Neutrophil (primary cell): ENCODE results near the gene MID1.

Source experiments
- H3K27ac ChIP-seq: fragments of 200-600 bp; sonication (generic); 2 replicates; pipeline ENCODE4 v1.5.1; 2016; ENCODE audit warnings: mild to moderate bottlenecking, moderate library complexity
- H3K27me3 ChIP-seq: fragments of 200-600 bp; sonication (generic); 2 replicates; pipeline ENCODE4 v1.6.0; 2016; ENCODE audit warnings: mild to moderate bottlenecking
- H3K36me3 ChIP-seq: fragments of 200-600 bp; sonication (generic); 2 replicates; pipeline ENCODE4 v1.5.1; 2017
- H3K4me1 ChIP-seq, 2 experiments: fragments of 200-600 bp in 1 of 2; sonication (generic) in 1 of 2; 1 replicate in 1 of 2; 2 replicates in 1 of 2; pipeline versions ENCODE4 v1.5.1 to v1.6.1; 2013 to 2016; ENCODE audit warnings: low read depth in 1 of 2, low read length in 1 of 2, mild to moderate bottlenecking in 1 of 2, moderate library complexity in 1 of 2; ENCODE audit not compliant: control insufficient read depth in 1 of 2, insufficient read depth in 1 of 2
- H3K4me3 ChIP-seq, 2 experiments: fragments of 200-600 bp in 1 of 2; sonication (generic) in 1 of 2; 1 replicate in 1 of 2; 2 replicates in 1 of 2; pipeline ENCODE4 v1.5.1; 2013 to 2016; ENCODE audit warnings: low read depth in 1 of 2, low read length in 1 of 2, mild to moderate bottlenecking in 1 of 2, moderate library complexity in 1 of 2
- H3K9me3 ChIP-seq: fragments of 200-600 bp; sonication (generic); 2 replicates; pipeline ENCODE4 v1.5.1; 2016
- TF ChIP-seq, protein P1 (sequence below): fragments of 200-600 bp; sonication (generic); IDR thresholded peaks from 2 replicates; pipeline ENCODE4 v1.5.1; 2016; ENCODE audit warnings: antibody characterized with exemption

MID1 gene

DNA sequence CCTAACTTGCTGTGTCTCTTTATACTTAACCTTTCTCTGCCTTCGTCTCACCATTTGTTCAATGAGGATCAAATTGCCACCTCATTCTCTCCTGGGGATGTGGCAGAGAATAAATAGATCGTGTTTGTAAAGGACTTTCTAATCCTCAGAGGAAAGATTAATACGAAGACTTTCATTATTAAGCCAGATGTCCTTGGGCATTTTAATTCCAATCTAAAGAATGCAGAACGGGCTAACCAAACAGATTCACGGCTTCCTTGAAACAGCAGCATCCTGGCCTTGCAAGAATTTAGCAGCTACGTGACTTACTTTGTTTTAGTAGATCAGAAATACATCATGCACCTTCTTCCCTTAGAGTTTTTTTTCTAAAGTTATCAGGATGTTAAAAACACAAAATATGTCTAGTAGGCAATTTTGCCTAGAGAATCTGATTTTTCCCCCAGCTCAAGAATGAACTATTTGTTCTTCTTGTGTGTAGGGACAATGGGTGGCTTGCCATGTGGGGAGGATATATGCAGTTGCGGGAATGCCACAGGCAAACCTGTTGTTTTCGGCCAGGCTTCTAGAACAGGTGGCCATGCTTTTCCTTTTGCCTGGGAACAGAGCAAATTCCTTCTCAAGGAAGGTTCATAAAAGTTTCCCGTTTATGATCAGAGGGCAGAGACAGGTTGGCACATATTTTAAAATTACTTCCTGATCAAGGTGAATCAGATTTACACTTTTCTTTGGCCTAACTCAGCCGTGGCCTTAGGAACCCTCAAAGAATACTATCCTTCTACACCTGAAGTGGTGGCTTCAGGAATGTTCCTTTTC is 3.0 kb downstream of the MID1 start:
- no peak overlapping the region for H3K27ac ChIP-seq
- no peaks in the 10 kb centered on the region for H3K36me3 ChIP-seq
- TF ChIP-seq, protein P1, sequence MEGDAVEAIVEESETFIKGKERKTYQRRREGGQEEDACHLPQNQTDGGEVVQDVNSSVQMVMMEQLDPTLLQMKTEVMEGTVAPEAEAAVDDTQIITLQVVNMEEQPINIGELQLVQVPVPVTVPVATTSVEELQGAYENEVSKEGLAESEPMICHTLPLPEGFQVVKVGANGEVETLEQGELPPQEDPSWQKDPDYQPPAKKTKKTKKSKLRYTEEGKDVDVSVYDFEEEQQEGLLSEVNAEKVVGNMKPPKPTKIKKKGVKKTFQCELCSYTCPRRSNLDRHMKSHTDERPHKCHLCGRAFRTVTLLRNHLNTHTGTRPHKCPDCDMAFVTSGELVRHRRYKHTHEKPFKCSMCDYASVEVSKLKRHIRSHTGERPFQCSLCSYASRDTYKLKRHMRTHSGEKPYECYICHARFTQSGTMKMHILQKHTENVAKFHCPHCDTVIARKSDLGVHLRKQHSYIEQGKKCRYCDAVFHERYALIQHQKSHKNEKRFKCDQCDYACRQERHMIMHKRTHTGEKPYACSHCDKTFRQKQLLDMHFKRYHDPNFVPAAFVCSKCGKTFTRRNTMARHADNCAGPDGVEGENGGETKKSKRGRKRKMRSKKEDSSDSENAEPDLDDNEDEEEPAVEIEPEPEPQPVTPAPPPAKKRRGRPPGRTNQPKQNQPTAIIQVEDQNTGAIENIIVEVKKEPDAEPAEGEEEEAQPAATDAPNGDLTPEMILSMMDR: no peak
- no peaks in the 10 kb centered on the region for H3K9me3 ChIP-seq
- no peaks in the 10 kb centered on the region for H3K4me1 ChIP-seq
- no peak overlapping the region for H3K4me3 ChIP-seq
- H3K27me3 ChIP-seq: peaks cover 68% of the 10 kb centered on the region

DNA sequence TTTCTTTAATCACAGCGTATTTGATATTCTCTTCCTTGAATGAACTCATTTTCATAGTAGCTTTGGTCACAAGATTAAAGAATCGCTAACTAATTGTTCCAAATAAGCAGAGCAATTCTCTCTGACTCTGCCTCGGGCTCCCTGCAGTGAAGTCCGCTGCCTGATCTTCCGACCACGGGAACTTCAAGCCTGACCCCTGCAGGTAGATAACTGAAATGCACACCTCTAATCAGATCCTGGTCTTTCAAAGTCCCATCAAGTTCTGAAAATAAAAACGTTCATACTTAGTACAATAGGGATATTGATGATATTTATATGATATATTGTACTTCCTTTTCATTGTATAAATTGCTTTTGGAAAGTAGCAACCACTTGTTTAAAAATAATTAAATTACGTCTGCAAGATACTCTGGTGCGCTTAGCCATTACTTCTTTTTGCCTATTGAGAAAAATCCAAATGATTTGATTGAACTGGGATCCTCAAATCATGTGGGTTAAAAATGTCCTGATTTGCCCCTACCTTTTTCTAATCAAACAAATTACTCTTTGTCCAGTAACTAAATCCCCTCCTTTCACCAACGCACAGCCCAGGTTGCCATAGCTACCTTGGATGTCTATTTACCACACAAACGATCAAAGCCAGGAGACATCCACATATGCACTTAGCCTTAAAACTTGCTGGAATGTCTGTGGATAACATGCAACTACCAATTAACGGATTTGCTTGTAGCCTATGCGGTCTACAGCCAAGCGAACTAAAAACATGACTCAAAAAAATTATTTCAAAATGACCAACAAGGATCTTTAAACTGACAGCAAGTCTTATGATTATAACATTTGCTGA is 4.2 kb downstream of the MID1 start:
- Histone ChIP-seq H3K4me1 (no peaks in the 10 kb centered on the region), H3K36me3 (no peaks in the 10 kb centered on the region), H3K27ac (no peak overlapping the region), H3K4me3 (no peak overlapping the region), H3K27me3 (peaks cover 56% of the 10 kb centered on the region), H3K9me3 (no peaks in the 10 kb centered on the region)
- TF ChIP-seq, protein P1: peak; percentile 23

DNA sequence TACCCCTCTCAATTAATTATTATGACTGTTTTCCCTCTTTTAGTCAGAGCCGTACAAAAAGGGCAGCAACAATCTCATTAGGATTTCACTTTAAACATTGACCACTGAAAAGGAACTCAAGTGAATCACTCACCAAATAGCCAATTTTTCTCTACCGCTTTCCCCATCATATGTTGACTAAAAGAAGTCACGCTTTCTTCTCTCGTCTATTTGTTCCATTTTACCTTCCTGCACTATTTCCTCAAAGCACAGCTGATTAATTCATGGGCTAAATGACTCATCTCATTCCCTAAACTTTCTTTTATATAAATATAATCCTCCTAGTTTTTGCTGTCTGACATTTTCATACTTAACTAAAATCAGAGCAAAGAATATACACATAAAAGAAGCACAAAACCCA is 8.2 kb downstream of the MID1 start:
- peaks cover 16% of the 10 kb centered on the region for H3K27me3 ChIP-seq
- no peak overlapping the region for H3K27ac ChIP-seq
- no peak overlapping the region for H3K4me3 ChIP-seq
- H3K4me1 ChIP-seq: no peaks in the 10 kb centered on the region
- no peaks in the 10 kb centered on the region for H3K9me3 ChIP-seq
- TF ChIP-seq, protein P1: no peak
- no peaks in the 10 kb centered on the region for H3K36me3 ChIP-seq

DNA sequence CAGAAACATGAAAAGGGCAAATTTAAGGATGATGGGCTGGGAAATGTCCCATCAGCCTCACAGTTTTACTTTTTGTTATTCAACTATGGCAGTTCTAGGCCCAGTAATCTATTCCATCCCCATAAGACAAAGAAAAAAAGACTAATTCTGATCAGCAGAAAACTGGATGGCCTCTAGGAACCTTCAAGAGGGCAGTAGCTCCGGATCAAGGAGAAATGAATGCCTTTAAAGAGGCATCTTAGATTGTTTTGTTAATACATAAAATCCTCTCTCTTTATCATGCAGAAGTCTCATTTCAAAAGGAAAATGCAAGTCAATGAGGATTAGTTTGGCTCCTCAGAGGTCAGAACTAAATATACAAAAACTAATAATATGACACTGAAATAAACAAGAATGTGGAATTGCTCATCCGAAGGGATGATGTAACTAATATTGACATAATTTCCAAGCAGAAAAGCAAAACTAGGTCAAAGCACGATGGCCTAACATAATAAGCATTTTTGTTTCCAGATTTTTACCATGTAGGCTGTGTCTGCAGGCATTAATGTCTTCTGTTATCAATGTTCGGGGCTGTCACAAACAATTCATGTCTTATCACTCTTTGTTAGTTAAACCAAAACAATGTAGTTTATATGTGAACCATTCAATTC is 8.8 kb downstream of the MID1 start:
- TF ChIP-seq, protein P1: no peak
- peaks cover 12% of the 10 kb centered on the region for H3K27me3 ChIP-seq
- no peak overlapping the region for H3K4me3 ChIP-seq
- no peaks in the 10 kb centered on the region for H3K36me3 ChIP-seq
- no peaks in the 10 kb centered on the region for H3K9me3 ChIP-seq
- no peak overlapping the region for H3K27ac ChIP-seq
- H3K4me1 ChIP-seq: no peaks in the 10 kb centered on the region

DNA sequence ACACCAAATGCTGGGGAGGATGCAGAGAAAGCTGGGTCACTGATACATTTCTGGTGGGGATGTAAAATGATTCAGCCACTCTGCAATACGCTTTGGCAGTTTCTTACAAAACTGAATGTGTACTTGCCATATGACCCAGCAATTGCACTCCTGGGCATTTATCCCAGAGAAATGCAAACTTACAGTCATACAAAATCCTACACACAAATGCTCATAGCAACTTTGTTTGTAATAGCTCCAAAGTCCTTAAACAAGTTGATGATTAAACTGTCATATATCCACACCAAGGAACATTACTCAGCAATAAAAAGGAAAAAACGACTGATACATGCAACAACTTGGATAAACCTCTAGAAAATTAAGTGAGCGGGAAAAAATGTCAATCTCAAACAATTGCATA is 12.3 kb downstream of the MID1 start:
- H3K27ac ChIP-seq: no peak overlapping the region
- H3K36me3 ChIP-seq: no peaks in the 10 kb centered on the region
- TF ChIP-seq, protein P1: no peak
- H3K27me3 ChIP-seq: no peaks in the 10 kb centered on the region
- H3K4me1 ChIP-seq: no peaks in the 10 kb centered on the region
- H3K4me3 ChIP-seq: no peak overlapping the region
- H3K9me3 ChIP-seq: no peaks in the 10 kb centered on the region
